GM21717 (cell line): ENCODE data around the gene BOLA3.
"Not testable (repeated sequence)": the region's sequence is repeated elsewhere in the genome, so short reads cannot be mapped to it uniquely, and the experiment has no call there.

Source experiments
- ATAC-seq: cut with Tn5 transposase; IDR thresholded peaks from one replicate; pipeline ENCODE4 v1.9.1; 2021; ENCODE audit warnings: mild to moderate bottlenecking, moderate library complexity; ENCODE audit not compliant: unreplicated experiment

Gene BOLA3

GRCh38 chr2:74149570-74150319 is 2.0 kb upstream of the BOLA3 start:
- ATAC-seq, result no peak

DNA sequence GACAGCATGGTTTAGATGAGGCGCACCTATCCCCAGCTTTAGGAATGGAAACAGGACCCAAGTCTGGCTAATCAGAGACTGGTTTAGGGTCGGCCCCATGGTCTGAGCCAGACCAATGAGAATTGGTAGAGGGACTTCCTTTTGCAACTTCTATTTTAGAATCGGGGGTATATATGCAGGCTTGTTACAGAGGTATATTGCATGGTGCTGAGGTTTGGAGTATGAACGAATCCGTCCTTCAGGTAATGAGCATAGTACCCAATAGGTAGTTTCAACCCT is 1.5 kb upstream of the BOLA3 start:
- ATAC-seq, result no peak

DNA sequence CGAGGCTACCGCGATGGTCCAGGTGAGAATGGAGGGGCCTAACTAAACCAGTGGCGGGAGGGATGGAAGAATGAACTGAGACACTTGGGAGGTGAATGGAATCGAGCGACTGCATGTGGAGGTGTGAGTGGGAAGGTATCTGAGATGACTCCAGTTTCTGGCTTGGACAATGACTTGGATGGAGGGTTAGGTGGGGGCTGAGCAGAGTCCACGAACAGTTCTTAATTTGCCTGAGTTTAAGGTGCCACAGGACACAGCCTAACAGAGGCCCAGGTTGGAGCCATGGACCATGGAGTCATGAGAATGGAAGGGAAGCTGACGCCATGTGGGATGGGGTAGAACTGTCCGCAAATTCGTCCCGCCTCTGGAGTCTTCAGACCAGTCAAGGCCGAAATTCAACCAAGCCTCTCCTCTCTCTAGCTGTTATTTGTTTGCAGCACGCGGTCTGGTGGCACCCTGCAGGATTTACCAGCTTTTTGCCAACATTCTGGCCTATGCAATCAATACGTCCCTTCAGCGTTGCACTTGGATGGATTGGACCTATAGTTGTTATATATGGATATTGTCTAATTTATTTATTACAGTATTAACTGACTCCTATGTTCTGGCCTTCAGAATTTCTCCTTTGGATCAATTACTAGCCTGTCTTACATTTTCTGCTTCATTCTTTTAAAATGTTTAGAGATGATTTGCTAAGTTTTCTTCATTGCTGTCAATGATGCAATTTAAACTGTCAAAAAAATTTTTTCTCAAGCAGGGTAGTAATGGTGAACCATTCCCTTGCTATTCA is 940 bp upstream of the BOLA3 start:
- no peak for ATAC-seq

DNA sequence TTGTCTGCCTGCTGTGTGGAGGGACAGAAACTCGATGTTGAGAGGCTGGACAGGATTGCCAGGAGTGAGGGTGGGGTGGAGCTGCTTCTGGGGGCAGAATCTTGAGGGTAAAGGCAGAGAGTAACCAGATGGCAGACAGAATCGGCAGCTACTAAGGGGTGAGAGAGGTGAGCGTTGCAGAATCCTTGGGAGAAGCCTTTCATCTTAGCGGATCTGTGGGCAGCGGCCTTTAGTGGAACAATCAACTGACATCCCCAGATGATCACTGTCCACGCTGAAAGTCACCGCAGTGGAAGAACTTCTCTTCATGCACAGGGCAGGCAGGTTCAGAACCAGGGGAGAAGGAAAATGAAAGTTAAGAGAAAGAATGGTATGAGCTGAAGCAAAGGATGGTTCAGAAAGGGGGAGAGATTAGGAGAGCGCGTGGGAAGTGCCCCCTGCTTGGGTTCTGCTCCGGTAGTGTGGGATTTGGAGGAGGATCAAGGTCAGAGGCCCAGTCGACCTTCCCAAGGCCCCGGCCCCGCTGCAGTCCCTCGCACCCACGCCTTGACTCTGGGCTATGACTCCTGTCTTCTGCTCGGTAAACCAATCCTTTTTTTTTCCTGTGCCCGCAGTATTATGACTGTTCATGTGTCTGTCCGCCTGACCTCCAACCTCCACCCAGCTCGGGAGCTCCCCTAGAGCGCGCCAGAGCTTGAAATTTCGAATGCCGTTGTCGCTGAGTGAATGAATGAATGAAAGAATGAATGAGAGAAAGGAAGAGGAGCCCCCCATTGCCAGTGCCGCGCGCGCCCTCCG is 584 bp downstream of the BOLA3 start:
- peak; percentile 2 for ATAC-seq

DNA sequence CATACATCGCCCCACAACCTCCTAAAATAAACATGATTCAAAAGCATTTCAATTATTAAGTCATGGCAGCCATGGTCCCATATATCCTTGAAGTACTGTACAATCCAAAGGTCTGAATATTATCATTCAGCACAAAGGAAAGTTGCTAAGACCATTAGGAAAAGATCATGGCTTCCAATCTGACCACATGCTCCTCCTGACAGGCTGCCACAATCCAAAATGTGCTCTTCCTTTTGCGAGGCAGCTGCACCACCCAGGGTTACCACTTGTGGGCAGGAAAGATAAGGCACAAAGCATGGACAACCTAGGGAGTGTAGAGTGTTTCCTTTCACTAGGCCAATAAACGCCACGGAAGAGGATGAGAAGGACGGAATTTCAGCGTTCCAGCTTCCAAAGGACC is 5.4 kb downstream of the BOLA3 start:
- no peak for ATAC-seq

GRCh38 chr2:74138600-74139323 is 8.9 kb downstream of the BOLA3 start:
- ATAC-seq, result no peak

DNA sequence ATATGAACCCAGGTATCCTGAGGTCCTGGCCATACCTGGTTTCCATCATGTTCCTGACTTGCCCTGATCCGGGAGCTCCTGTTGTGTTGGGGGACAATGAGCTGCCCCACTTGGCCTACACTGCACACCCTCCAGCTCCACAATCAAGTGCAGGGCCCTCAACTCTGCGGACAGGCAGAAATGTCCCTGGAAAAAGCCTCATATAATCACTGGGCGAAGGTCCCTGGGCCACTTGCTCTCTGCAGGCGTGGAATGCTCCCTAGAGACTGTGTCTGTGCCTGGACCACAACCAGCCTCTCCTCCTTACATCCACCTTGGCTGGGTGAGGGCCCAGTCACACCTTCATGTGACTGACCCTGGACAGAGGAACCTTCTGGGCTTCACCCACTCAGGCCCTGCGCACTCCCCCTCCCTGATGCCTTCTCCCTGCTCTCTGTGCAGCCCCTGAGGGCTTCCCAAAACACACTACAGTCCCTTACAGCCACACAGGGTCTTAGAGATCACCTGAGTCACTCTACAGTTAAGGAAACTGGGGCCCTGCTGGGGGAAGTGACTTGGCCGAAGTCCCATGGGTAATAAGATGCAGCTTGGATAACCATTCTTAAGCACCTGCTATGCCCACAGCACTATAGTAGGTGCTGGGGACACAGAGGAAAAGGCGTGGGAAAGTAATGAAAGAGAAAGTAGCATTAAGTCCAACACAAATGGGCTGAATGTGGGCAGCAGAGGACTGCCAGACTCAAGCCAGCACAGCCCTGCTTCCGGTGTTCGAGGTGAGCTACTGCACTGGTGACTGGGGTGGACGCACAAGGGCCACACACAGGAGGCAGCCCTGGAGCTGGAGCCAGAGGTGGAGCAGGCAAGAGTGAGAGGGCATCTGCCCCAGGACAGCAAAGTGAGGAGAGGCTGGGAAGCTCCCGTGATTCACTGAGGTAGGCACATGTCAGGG is 9.8 kb downstream of the BOLA3 start:
- no peak for ATAC-seq

- ATAC-seq, result no peak
These were observed 15.8 kb downstream of the BOLA3 start for GRCh38 chr2:74131901-74132300.

- ATAC-seq, result no peak
These were observed 17.3 kb downstream of the BOLA3 start for GRCh38 chr2:74130211-74130995.

- ATAC-seq, result no peak
These were observed 19.5 kb downstream of the BOLA3 start for GRCh38 chr2:74128206-74128605.

GRCh38 chr2:74123955-74124354 is 23.8 kb downstream of the BOLA3 start:
- ATAC-seq, result not testable (repeated sequence)

GRCh38 chr2:74121846-74122245 is 25.9 kb downstream of the BOLA3 start:
- not testable (repeated sequence) for ATAC-seq

GRCh38 chr2:74119912-74120825 is 27.5 kb downstream of the BOLA3 start:
- peak; percentile 98 for ATAC-seq

DNA sequence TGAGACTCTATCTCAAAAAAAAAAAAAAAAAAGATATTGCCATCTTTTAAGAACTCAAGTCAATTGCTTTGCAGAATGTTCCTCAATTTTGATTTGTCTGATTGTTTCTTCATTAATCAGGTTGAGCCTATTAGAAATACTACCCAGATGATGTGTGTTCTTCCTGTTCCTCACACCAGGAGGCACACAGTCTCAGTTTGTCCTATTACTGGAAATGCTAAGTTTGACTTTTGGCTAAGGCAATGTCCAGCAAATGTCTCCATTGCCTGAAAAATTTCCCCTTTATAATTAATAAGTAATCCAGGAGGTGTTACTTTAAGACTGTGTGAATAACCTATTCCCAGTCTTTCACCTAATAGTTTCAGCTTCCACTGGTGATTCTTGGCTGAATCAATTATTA is 28.4 kb downstream of the BOLA3 start:
- ATAC-seq, result no peak

DNA sequence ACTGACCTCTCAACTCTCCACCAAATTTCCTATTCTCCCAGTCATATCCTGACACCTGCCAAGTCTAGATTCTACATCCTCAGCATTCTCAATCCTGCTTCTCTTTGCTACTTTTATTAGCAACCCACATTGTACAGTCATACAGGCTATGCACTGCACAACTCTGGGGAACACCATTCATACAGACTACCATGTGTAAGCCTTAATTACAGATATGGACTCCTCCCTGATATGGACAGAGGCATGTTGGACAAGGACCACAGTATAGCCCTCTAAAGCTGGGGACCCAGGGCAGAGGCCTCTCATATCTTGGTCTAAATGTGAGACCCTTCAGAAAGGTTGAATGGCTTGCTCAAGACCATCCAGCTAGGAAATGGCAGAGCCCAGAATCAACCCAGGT is 36.3 kb downstream of the BOLA3 start:
- ATAC-seq, result no peak

GRCh38 chr2:74110537-74110936 is 37.2 kb downstream of the BOLA3 start:
- no peak for ATAC-seq

DNA sequence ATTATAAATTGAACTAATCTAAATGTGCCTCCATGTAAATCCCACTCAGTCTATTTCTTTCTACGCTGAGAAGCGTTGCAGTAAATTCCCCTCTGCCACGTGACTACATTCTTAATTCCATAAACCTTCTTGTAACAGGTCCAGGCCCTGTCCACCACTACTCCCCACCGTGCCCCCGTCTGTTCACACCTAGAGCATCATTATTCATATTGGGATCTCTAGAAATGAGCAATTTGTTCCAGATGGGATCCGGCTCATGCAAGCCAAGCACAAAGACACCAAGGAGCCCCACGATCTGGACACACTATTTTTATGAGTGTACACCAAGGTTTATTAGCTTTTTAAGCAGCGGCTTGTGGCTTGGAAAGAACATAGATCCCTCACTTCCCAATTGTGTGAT is 38.2 kb downstream of the BOLA3 start:
- no peak for ATAC-seq

DNA sequence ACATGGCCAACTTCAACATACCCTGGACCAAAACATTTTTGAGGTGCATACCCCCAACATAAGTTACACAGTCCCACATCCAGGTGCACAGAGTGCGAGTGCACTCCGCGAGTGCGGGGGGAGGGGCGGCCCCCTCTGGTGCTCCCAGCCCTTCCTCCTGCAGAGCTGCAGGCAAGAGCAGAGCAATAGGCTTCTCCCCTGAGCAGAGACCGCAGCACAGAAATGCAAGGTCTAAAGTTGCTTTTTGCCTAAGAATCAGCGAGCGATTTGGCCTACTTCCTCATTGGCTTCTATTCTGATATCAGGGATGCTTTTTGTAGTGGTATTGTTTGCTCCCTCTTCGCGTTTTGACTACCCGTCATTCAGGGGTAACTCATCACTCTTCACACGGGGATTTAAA is 40.6 kb downstream of the BOLA3 start:
- ATAC-seq, result no peak
